Measurements from ENCODE around the gene PCED1B.
"Not testable (repeated sequence)": the region's sequence is repeated elsewhere in the genome, so short reads cannot be mapped to it uniquely, and the experiment has no call there.

Gene PCED1B

DNA sequence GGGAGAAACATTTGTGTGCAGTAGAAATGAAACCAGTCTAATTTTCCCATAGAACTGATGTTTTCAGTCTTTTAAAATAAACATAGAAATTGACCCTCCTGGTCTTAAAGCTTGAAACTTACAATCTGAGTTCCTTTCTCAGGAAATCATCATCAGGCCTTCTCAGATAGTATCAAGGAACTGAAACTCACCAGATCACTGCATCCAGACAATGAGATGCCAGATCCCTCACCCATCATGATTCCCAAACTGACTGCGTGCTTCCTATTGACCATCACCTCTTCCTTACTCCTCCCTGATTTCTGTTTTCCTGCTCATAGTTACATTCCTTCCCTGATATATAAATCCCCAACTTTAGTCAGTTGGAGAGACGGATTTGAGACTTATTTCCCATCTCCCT, 195.3 kb downstream of the PCED1B start:
- Histone ChIP-seq H3K4me3 (ENCODE audit: low read depth, low read length) (no peak overlapping the region), H3K27ac (ENCODE audit: low read depth, low read length) (no peak overlapping the region), H3K79me2 (ENCODE audit: control insufficient read depth, insufficient read depth, low read length, unreplicated experiment) (no peaks in the 10 kb centered on the region), H2AFZ (ENCODE audit: low read length, unreplicated experiment) (no peak overlapping the region), H3K4me1 (ENCODE audit: control insufficient read depth, insufficient read depth, low read length, unreplicated experiment) (peaks cover 58% of the 10 kb centered on the region), H3K36me3 (ENCODE audit: insufficient read depth, low read length) (no peaks in the 10 kb centered on the region), H3K27me3 (ENCODE audit: insufficient read depth, low read length) (no peaks in the 10 kb centered on the region)

DNA sequence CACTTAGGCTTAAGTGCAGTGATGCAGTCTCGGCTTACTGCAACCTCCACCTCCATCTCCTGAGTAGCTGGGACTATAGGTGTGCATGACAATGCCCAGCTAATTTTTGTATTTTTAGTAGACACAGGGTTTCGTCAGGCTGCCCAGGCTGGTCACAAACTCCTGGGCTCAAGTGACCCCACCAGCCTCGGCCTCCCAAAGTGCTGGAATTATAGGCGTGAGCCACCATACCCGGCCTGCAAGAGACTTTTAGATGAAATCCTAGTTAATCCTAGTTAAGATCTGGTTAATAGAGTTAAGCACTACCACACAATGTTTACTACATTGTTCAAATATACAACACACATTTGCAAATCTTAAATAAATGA, 196.8 kb downstream of the PCED1B start:
- H3K27me3 ChIP-seq (ENCODE audit: insufficient read depth, low read length), result no peaks in the 10 kb centered on the region
- no peak overlapping the region for H3K4me3 ChIP-seq (ENCODE audit: low read depth, low read length)
- H3K27ac ChIP-seq (ENCODE audit: low read depth, low read length), result peak overlapping the region; percentile 62; the same call in 1 of the 2 replicates
- peaks cover 50% of the 10 kb centered on the region for H3K4me1 ChIP-seq (ENCODE audit: control insufficient read depth, insufficient read depth, low read length, unreplicated experiment)
- no peaks in the 10 kb centered on the region for H3K36me3 ChIP-seq (ENCODE audit: insufficient read depth, low read length)
- no peak overlapping the region for H2AFZ ChIP-seq (ENCODE audit: low read length, unreplicated experiment)
- no peaks in the 10 kb centered on the region for H3K79me2 ChIP-seq (ENCODE audit: control insufficient read depth, insufficient read depth, low read length, unreplicated experiment)

DNA sequence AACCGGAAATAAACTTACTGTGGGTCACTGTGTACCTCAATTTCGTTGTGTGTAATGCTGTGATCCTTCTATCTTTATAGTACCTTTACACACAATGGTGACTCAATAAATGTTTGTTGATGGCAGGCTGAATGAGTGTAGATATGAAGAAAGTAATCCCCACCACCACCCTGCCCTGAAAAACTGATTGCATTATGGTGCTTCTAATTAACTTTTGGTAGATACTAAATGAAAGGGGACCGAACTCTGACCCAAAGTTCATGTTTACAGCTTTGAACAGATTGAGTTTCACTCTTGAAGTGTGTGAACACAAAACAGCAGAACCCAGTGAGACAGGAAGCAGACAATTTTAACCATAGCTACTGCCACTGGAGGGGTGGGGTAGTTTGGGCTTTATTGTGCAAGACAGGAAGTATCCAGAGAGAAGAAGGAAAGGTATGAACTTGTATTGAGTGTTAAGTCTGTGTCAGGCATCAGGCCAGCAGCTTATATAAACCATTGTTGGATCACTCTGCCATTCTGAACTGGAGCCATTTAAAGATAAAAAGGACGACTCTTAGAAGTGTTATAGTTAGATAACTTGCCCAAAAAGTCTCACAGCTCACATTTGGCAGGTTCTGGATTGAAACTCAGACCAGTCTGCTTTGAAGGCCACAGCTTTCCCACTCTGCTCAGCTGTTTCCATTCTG, 197.3 kb downstream of the PCED1B start:
- Histone ChIP-seq H3K27me3 (ENCODE audit: insufficient read depth, low read length) (no peaks in the 10 kb centered on the region), H2AFZ (ENCODE audit: low read length, unreplicated experiment) (peak overlapping the region; percentile 52), H3K27ac (ENCODE audit: low read depth, low read length) (peak overlapping the region; percentile 62), H3K4me3 (ENCODE audit: low read depth, low read length) (no peak overlapping the region), H3K36me3 (ENCODE audit: insufficient read depth, low read length) (no peaks in the 10 kb centered on the region), H3K79me2 (ENCODE audit: control insufficient read depth, insufficient read depth, low read length, unreplicated experiment) (no peaks in the 10 kb centered on the region), H3K4me1 (ENCODE audit: control insufficient read depth, insufficient read depth, low read length, unreplicated experiment) (peaks cover 49% of the 10 kb centered on the region)

DNA sequence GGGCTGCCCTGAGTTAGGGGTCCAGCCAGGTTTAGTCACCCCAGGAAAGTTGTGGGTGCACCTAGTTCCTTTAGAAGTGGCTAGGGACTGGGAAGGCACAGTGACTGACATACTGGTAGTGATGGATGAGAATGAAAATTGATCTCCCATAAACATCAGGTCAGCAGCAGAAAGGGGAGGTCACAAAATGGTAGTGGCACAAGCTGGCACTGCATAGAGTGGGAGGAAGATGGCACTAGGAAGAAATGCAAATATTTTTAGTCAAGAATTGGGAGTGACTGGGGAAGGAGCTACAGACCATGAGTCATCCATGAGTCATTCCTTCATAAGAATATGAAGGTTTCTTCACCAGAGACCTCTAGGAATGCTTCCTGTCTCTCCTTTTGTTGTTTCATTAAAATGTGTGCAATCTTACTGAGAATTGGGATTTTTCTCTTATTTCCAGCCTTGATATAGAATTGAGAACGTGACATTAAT, 198.6 kb downstream of the PCED1B start:
- no peaks in the 10 kb centered on the region for H3K27me3 ChIP-seq (ENCODE audit: insufficient read depth, low read length)
- H3K36me3 ChIP-seq (ENCODE audit: insufficient read depth, low read length), result no peaks in the 10 kb centered on the region
- H3K4me3 ChIP-seq (ENCODE audit: low read depth, low read length), result peak overlapping the region; percentile 23; the same call in 1 of the 2 replicates
- peak overlapping the region; percentile 62; the same call in 1 of the 2 replicates for H3K27ac ChIP-seq (ENCODE audit: low read depth, low read length)
- H2AFZ ChIP-seq (ENCODE audit: low read length, unreplicated experiment), result no peak overlapping the region
- peaks cover 47% of the 10 kb centered on the region for H3K4me1 ChIP-seq (ENCODE audit: control insufficient read depth, insufficient read depth, low read length, unreplicated experiment)
- no peaks in the 10 kb centered on the region for H3K79me2 ChIP-seq (ENCODE audit: control insufficient read depth, insufficient read depth, low read length, unreplicated experiment)

DNA sequence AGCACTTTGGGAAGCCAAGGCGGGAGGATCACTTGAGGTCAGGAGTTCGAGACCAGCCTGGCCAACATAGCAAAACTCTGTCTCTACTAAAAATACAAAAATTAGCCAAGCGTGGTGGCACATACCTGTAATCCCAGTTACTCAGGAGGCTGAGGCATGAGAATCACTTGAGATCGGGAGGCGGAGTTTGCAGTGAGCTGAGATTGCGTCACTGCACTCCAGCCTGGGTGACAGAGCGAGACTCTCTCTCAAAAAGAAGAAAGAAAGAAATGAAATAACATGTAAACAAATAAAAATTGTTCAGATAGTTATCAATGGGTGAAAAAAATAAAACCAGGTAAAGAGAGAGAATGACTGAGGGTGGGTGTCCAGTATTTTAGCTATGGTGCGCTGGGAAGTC, 200.3 kb downstream of the PCED1B start:
- H3K36me3 ChIP-seq (ENCODE audit: insufficient read depth, low read length); H2AFZ ChIP-seq (ENCODE audit: low read length, unreplicated experiment); H3K27me3 ChIP-seq (ENCODE audit: insufficient read depth, low read length); H3K79me2 ChIP-seq (ENCODE audit: control insufficient read depth, insufficient read depth, low read length, unreplicated experiment); H3K27ac ChIP-seq (ENCODE audit: low read depth, low read length); H3K4me3 ChIP-seq (ENCODE audit: low read depth, low read length): not testable (repeated sequence)
- H3K4me1 ChIP-seq (ENCODE audit: control insufficient read depth, insufficient read depth, low read length, unreplicated experiment), result peaks cover 39% of the 10 kb centered on the region

DNA sequence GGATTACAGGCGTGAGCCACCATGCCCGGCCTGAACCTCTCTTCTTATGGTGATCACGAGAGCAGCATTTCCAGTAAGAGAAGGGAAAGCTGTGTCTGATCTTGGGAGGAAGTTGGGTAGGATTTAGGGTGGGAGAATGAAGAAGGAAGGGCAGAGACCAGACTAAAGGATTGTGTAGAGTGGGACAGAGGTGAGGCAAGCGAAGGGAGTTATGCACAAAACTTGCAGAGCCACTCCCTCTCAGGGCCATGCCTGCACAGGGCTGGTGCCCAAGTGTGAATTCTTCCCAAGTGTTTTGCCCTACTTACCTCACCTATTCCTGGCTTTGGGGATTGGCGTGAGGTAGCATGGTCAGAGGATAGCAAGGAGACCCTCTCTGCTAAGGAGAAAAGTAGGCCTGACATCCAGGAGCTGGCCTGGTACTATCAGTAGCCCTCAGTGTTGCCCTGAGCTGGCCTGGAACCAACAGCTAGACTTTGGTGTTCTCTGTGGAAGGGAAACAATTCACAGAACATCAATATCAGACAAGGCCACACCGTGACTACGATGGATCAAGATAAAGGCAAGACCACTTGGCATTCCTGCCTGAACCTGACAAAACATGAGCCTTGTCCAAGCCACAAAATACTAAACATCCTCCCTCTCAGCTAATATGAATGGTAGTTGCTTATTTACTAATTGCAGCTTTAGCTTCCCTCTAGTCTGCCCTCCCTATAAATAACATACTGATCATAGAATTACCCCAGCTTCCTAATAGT, 201.3 kb downstream of the PCED1B start:
- no peaks in the 10 kb centered on the region for H3K79me2 ChIP-seq (ENCODE audit: control insufficient read depth, insufficient read depth, low read length, unreplicated experiment)
- H3K36me3 ChIP-seq (ENCODE audit: insufficient read depth, low read length), result no peaks in the 10 kb centered on the region
- H3K27ac ChIP-seq (ENCODE audit: low read depth, low read length), result no peak overlapping the region
- no peaks in the 10 kb centered on the region for H3K27me3 ChIP-seq (ENCODE audit: insufficient read depth, low read length)
- no peak overlapping the region for H2AFZ ChIP-seq (ENCODE audit: low read length, unreplicated experiment)
- H3K4me1 ChIP-seq (ENCODE audit: control insufficient read depth, insufficient read depth, low read length, unreplicated experiment), result peaks cover 39% of the 10 kb centered on the region
- no peak overlapping the region for H3K4me3 ChIP-seq (ENCODE audit: low read depth, low read length)

DNA sequence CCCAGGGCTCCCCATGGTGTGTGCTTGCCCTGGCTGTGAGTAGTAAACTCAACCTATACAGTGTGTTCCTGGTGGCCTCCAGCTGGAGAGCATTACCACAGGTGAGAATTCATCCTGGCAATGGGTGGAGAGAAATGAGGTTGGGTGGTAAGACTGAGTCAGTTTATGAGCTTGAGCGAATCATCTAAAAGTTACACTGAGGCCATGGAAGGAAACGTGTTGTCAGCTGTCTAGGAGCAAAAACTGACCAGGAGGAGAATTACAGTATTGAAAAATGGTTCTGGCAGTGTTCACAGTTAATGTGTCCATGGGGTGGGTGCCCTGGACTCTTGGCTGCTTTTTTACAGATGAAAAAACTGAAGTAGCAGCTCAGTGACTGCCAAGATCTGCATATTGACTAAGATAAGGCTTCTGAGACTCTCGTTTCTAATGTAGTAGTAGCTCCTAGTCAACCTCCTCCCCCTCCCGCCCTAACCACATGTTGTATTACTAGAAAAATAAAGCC, 202.3 kb downstream of the PCED1B start:
- Histone ChIP-seq H3K79me2 (ENCODE audit: control insufficient read depth, insufficient read depth, low read length, unreplicated experiment) (no peaks in the 10 kb centered on the region), H2AFZ (ENCODE audit: low read length, unreplicated experiment) (no peak overlapping the region), H3K27me3 (ENCODE audit: insufficient read depth, low read length) (no peaks in the 10 kb centered on the region), H3K36me3 (ENCODE audit: insufficient read depth, low read length) (no peaks in the 10 kb centered on the region), H3K4me1 (ENCODE audit: control insufficient read depth, insufficient read depth, low read length, unreplicated experiment) (peaks cover 33% of the 10 kb centered on the region), H3K27ac (ENCODE audit: low read depth, low read length) (peak overlapping the region; percentile 60), H3K4me3 (ENCODE audit: low read depth, low read length) (no peak overlapping the region)

DNA sequence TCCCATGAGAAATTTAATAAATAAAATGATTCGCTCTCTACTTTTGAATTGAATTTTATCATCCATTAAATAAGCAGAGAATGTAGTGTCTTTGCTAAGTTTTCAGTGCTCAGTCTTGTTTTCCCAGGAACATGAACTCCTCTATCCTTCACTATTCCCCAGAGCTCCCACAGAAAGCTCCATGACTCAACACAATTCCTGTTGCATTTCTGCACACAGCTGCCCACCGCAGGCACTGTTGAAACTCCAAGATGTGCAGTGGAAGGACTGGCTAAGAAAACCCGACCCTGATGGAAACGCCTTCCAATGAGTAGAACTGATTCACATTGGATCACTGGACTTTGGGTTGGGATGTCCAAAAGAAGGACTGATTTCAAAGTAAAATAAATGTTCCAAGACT, 202.8 kb downstream of the PCED1B start:
- H3K79me2 ChIP-seq (ENCODE audit: control insufficient read depth, insufficient read depth, low read length, unreplicated experiment), result no peaks in the 10 kb centered on the region
- no peaks in the 10 kb centered on the region for H3K36me3 ChIP-seq (ENCODE audit: insufficient read depth, low read length)
- peaks cover 28% of the 10 kb centered on the region for H3K4me1 ChIP-seq (ENCODE audit: control insufficient read depth, insufficient read depth, low read length, unreplicated experiment)
- H3K4me3 ChIP-seq (ENCODE audit: low read depth, low read length), result no peak overlapping the region
- peak overlapping the region; percentile 60 for H3K27ac ChIP-seq (ENCODE audit: low read depth, low read length)
- no peak overlapping the region for H2AFZ ChIP-seq (ENCODE audit: low read length, unreplicated experiment)
- no peaks in the 10 kb centered on the region for H3K27me3 ChIP-seq (ENCODE audit: insufficient read depth, low read length)
